ENCODE data around the gene PAIP1.

- TF ChIP-seq, protein P1, sequence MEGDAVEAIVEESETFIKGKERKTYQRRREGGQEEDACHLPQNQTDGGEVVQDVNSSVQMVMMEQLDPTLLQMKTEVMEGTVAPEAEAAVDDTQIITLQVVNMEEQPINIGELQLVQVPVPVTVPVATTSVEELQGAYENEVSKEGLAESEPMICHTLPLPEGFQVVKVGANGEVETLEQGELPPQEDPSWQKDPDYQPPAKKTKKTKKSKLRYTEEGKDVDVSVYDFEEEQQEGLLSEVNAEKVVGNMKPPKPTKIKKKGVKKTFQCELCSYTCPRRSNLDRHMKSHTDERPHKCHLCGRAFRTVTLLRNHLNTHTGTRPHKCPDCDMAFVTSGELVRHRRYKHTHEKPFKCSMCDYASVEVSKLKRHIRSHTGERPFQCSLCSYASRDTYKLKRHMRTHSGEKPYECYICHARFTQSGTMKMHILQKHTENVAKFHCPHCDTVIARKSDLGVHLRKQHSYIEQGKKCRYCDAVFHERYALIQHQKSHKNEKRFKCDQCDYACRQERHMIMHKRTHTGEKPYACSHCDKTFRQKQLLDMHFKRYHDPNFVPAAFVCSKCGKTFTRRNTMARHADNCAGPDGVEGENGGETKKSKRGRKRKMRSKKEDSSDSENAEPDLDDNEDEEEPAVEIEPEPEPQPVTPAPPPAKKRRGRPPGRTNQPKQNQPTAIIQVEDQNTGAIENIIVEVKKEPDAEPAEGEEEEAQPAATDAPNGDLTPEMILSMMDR (IDR thresholded peaks at IDR 0.05), result no peak
- TF ChIP-seq POLR2A (IDR thresholded peaks at IDR 0.05), result no peak
These were observed 13.4 kb downstream of the PAIP1 start for GRCh38 chr5:43543434-43543833.
